ENCODE results near the gene ASTL.

Gene ASTL

GRCh38 chr2:96130483-96130882 lies 7.8 kb downstream of the ASTL start:
- no peak for DNase-seq (ENCODE audit: low read depth in 2 of 2)

GRCh38 chr2:96129528-96130120 lies 8.7 kb downstream of the ASTL start:
- DNase-seq (ENCODE audit: low read depth in 2 of 2), result no peak

- DNase-seq (ENCODE audit: low read depth in 2 of 2), result no peak
These were observed 9.8 kb downstream of the ASTL start for GRCh38 chr2:96128456-96128855.

- no peak for DNase-seq (ENCODE audit: low read depth in 2 of 2)
These were observed 13.7 kb downstream of the ASTL start for GRCh38 chr2:96124406-96125265.

GRCh38 chr2:96123936-96124335 lies 14.4 kb downstream of the ASTL start:
- no peak for DNase-seq (ENCODE audit: low read depth in 2 of 2)

GRCh38 chr2:96123290-96123689 lies 15.0 kb downstream of the ASTL start:
- no peak for DNase-seq (ENCODE audit: low read depth in 2 of 2)

- DNase-seq (ENCODE audit: low read depth in 2 of 2), result no peak
These were observed 15.9 kb downstream of the ASTL start for GRCh38 chr2:96122391-96122790.

GRCh38 chr2:96121414-96121813 lies 16.9 kb downstream of the ASTL start:
- DNase-seq (ENCODE audit: low read depth in 2 of 2), result no peak

GRCh38 chr2:96120991-96121390 lies 17.3 kb downstream of the ASTL start:
- no peak for DNase-seq (ENCODE audit: low read depth in 2 of 2)

- no peak for DNase-seq (ENCODE audit: low read depth in 2 of 2)
These were observed 18.1 kb downstream of the ASTL start for GRCh38 chr2:96120091-96120720.

- no peak for DNase-seq (ENCODE audit: low read depth in 2 of 2)
These were observed 18.9 kb downstream of the ASTL start for GRCh38 chr2:96119389-96119751.

GRCh38 chr2:96118698-96119388 lies 19.5 kb downstream of the ASTL start:
- no peak for DNase-seq (ENCODE audit: low read depth in 2 of 2)

GRCh38 chr2:96117701-96118588 lies 20.4 kb downstream of the ASTL start:
- DNase-seq (ENCODE audit: low read depth in 2 of 2), result no peak

GRCh38 chr2:96116879-96117533 lies 21.3 kb downstream of the ASTL start:
- DNase-seq (ENCODE audit: low read depth in 2 of 2), result no peak

- peak; percentile 62 to 63 for DNase-seq (ENCODE audit: low read depth in 2 of 2)
These were observed 21.9 kb downstream of the ASTL start, which contains the start of gene ADRA2B for GRCh38 chr2:96116424-96116878. Gene ADRA2B, minus strand, starts transcription at chr2:96116571. Its CDS starts 422 bp downstream, at chr2:96116149.

- DNase-seq (ENCODE audit: low read depth in 2 of 2), result no peak
These were observed 22.5 kb downstream of the ASTL start for GRCh38 chr2:96115631-96116423.

GRCh38 chr2:96114903-96115581 lies 23.3 kb downstream of the ASTL start:
- DNase-seq (ENCODE audit: low read depth in 2 of 2), result no peak

GRCh38 chr2:96114546-96114902 lies 23.8 kb downstream of the ASTL start:
- DNase-seq (ENCODE audit: low read depth in 2 of 2), result no peak

GRCh38 chr2:96113951-96114350 lies 24.4 kb downstream of the ASTL start:
- DNase-seq (ENCODE audit: low read depth in 2 of 2), result no peak
